NT2/D1 (cell line): Measurements from ENCODE around the gene TCN2.

Source experiments
- SUZ12 ChIP-seq: IDR thresholded peaks from 2 replicates; pipeline ENCODE4 v1.6.1; 2011; ENCODE audit not compliant: insufficient read length, insufficient read depth; ENCODE audit errors: extremely low read depth
- ZNF274 ChIP-seq: IDR thresholded peaks from 2 replicates; pipeline ENCODE4 v1.6.1; 2011; ENCODE audit warnings: mild to moderate bottlenecking, low read depth, low read length

- TF ChIP-seq ZNF274 (no peak), SUZ12 (no peak)
These were observed 36.3 kb downstream of the TCN2 start for GRCh38 chr22:30643055-30643875.
